HG03159 (cell line): ENCODE data around the gene TRERF1.
"Not testable (repeated sequence)": the region's sequence is repeated elsewhere in the genome, so short reads cannot be mapped to it uniquely, and the experiment has no call there.

ENCODE experiments used
- ATAC-seq: cut with Tn5 transposase; IDR thresholded peaks from one replicate; pipeline ENCODE4 v1.9.1; 2021; ENCODE audit warnings: mild to moderate bottlenecking, moderate library complexity; ENCODE audit not compliant: unreplicated experiment

The TRERF1 gene

DNA sequence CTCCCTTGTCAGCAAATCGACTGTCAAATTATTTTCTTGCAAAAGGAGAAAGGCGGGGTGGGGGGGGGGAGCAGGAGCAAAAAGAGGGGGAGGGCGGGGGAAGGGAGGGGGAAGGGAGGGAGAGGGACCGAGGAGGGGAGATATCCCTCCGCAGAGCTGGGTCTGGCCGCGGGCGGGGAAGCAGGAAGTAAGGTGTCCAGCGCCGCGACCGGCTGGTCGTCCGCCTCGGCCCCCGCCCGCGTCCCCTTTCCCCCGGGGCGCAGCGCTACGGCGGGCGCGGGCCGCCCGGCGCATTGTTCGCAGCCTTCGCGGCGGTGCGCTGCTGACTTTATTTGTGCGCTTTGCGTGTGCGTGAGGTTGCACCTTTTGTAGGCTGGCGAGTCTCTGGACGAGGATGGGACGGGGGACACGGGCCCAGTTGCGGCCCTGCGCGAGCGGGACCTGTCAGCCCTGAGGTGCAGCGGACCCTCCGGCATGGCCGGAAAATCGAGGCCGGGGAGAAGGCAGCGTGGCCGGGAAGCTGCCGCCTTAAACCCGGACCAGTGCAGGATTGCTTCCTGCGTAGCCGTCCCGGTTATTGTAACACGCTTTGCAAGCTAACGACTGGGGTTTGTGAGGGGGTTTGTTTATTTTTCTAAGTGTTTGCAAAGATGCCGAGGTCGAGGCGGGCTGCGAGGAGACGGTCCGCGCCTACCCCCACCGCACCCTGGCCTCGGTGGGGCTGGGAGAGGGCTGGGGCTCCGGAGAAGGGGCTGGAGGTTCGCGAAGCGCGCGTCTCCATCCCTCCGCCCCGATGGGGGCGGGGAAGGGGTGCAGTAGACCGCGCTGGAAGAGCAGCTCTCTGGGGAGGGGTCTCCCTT lies 675 bp upstream of the TRERF1 start:
- ATAC-seq: no peak

DNA sequence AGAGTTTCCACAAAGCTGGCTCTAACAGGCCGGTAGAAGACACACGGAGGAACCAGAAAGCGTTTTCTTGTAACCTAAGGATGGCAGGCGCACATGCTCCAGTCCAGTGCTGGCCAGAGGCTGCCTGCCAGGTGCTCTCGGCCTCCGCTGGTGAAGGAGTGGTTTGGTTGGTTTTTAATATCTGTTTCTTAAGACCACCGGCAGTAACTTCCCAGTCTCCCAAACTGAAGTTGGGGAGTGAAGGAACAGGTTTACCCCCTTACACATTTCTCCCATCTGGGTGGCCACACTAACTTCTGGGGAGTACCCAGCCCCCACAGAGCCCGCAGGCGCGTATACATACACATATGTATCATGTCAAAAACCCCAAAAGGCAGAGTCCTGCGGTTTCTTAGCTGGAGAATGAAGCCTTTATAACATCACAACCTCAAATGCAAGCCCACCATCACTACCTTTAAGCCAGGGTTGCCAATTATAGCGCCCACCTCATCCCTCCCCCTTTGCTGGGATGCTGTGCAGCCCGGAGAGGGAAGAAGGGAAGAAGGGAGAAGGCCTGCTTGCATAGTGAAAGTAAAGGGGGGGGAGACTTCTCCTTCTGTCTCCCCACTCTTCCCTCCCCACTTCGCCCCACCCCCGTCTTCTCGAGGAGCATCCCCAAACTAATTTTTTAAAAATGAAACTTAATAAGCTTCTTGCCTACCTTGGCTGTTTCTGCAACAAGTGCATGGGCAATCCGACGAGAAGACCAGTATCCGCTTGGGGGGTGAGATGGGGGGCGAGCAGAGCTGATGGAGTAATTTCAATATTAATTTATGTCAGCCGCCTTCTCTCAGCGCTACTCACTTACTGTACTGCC lies 1.0 kb downstream of the TRERF1 start:
- ATAC-seq: no peak

- no peak for ATAC-seq
These were observed 1.7 kb downstream of the TRERF1 start for GRCh38 chr6:42449917-42450476.

- no peak for ATAC-seq
These were observed 2.6 kb downstream of the TRERF1 start for GRCh38 chr6:42448927-42449659.

DNA sequence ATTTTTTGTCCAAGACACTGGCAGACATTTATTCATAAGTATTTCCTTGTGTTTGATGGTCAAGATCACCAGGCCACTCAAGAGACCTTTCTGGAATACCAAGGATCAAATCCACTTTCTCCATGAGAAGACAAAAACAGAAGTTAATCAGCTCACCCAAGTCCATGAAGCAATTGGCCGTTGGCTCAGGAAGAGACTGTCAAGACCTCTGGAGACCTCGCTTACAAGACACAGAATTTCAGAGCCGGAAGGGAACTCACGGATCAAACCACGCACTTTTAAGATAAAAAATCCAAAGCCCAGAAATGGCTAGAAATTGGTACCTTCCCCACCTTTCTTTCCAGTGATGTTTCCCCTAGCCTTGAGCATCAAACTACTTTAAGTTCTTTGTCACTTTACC lies 3.3 kb downstream of the TRERF1 start:
- ATAC-seq: no peak

DNA sequence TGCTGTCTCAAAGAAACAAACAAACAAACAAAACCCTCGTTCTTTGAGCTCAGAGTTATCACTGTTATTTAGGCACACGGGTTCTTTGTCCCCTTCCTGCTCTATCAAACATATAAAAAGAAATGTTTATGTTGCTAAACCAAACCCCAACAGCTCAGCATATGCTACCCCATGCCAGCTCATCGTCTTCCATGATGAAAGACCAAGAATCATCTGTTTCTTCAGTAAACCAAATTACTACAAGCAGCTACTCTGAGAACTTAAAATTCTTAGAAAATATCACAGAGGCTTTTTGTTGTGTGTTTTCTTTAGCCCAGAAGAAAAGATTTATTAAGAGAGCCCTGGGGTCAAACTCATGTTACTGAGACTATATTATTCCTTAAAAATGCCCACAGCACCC lies 4.7 kb downstream of the TRERF1 start:
- ATAC-seq: no peak

GRCh38 chr6:42446370-42446769 lies 5.4 kb downstream of the TRERF1 start:
- ATAC-seq: no peak

- ATAC-seq: not testable (repeated sequence)
These were observed 5.8 kb downstream of the TRERF1 start for GRCh38 chr6:42445955-42446354.

DNA sequence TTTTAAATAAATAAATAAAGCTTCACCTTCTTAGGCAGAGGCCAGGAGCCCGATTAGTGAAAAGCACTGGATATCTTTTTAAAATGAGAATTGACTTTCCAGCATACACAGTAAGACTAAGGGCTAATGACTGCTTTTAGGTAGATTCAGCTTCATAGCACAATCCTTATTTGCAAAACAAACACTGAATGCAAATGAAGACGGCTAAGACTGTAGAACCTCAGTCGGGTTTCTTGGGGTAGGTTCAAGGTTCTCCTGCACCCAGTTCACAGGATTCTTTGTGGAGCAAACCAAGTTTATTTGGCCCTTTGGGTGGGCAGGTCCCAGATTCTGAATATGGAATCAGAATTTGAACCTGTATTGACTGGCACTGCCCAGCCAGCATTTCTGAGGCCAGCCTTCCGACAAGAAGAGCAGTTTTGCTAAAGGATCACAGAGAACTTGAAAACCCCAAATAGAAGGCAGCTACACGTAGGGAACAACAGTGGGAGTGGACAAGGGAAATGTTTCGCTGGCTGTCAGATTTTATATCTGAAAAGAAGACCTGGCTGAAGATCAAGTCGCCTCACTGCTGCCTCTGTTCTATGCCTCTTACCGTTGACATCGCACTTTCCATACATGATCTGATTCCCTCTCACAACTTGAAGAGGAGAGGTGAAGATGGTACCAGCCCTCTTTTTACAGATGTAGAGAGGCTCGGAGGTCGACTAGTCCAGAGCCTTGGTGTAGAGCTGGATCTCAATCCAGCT lies 8.2 kb downstream of the TRERF1 start:
- no peak for ATAC-seq

GRCh38 chr6:42441697-42442081 lies 10.0 kb downstream of the TRERF1 start:
- ATAC-seq: no peak

DNA sequence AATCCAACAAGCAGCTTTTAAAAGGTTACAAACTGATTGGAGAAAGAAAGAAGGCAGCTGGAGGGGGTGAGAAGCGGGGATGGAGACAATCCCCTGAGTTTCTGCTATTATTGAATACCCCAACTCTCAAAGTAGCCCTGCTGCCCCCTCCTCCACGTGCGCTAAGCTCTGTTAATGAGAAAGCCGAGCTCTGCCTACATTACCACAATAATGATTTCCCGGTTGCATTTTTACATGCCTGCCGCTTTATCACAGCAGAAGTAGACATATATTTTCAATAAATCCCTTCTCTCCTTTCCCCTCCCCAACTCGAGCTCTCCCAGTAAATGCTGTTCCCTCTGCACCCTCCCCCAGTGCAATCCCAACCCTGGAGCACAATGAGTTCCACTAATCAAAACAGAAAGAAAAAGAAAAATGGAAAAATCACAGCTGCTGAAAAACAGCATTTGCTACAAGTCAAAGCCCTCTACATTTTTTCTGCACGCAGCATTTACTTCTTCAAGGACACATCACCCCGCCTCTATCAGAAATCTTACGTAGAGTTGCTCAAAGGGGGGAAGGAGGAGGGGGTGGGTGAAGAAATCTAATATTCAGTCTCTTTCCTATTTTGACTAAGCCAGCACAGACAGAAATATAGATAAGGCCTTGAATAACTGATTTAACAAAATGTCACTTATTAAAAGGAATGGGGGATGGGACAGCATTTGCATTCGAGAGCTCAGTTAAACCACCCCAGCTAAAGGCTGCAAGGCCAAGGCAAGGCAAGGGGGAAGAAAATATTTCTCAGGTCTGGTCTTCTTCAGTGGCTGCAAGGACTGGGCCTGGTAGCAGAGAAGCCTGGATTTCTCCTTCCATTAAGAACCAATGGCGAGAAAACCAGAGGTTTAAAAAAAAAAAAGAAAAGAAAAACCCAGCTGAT lies 10.7 kb downstream of the TRERF1 start:
- no peak for ATAC-seq

DNA sequence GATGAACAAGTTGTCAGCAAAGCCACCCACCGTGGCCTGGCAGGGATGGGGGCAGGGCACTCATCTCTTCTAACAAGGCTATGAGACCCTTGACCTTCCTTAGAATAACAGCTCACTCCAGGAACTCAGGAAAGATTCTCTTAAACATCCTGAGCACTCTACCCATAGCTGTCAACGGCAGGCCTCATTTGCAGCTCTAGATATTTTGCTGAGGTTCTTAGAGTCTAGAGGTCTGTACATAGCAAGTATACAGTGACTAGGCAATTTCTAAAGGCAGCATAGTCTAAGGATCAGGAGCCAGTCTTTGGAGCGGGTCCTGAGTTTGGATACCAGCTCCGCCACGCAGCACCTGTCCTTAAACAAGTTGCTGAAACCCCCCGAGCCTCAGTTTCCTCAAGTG lies 11.7 kb downstream of the TRERF1 start:
- ATAC-seq: no peak

- no peak for ATAC-seq
These were observed 14.9 kb downstream of the TRERF1 start for GRCh38 chr6:42436825-42437224.

DNA sequence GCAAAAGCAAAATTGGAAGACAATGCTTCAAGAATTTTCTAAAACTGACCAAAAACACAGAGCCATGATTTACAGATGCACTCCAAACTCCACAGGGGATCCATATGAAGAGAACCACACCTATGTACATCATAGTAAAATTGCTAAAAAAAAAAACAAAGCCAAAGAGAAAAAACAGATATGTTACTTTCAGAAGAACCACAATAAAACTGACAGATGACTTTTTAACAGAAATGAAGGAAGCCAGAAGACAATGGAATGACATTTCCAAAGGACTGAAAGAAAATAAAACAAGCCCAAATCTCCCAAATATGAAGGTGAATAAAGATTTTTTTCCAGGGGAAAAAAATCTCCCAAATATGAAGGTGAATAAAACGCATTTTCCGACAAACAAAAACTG lies 17.5 kb downstream of the TRERF1 start:
- no peak for ATAC-seq

DNA sequence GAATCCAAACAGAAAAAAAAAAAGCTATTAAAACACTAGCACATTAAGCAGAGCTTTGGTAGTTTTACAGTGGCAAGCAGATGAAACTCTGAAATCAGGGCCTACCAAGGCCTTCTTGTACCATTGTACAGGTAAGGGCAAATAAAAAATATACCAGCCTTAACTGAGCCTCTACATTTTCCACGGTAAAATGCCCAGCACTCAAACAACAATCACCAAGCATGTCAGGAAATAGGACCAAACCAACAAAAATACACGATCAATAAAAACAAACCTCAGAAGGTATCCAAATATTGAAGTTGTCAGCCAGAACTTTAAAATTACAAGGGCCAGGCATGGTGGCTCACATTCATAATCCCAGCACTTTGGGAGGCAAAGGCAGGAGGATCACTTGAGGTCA lies 18.3 kb downstream of the TRERF1 start:
- ATAC-seq: no peak

DNA sequence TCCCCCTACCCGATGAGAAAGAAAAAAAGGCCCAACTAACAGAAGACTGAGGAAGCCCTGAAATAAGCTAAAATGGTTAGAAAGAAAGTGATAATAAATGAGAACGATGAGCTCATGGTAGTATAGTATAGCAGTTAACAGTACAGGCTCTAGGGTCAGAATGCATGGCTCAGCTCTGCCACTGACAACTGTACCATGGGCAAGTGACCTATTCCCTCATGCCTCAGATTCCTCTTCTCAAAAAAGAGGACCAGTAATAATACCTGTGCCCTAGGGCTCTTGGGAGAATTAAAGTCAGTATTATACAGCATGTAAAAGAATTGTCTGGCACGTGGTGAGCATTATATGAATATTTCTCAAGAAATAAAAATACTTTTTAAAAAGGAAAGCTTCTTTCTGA lies 19.8 kb downstream of the TRERF1 start:
- no peak for ATAC-seq

GRCh38 chr6:42431356-42431755 lies 20.4 kb downstream of the TRERF1 start:
- no peak for ATAC-seq

GRCh38 chr6:42429836-42430235 lies 21.9 kb downstream of the TRERF1 start:
- no peak for ATAC-seq

DNA sequence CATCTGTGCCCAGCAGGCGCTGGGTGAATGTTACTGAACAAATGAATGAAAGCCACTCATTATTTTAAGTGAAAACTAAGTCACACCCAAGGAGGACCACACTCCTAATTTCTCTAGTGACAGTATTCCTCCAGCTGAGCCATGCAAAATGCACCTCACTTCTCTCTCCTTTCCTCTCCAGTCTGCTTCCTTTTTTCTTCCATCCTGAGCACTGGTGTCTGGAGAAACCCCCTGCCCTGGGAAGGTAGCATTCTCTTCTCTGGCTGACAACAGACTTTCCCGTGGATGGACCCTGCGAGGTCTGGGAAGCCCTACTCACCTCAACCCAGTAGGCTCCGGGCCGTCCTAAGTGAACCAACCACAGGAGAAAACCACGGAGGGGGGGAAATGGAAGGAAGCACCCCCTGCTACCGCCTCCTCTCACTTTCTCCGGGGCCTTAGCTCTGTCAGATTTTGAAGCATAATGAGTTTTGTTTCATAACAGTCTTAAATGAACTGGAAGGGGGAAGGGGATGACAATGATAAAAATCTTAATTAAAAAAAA lies 22.6 kb downstream of the TRERF1 start:
- no peak for ATAC-seq
